Prostate gland (tissue), 2 donors: ENCODE data around the gene DNAJB13. TPM values are rescaled to one million over a fixed set of nuclear protein-coding genes. Genes with fewer than 3 reads are reported as not detected.

Source experiments
- DNase-seq: peaks from one replicate; pipeline ENCODE4 v3.0.0-alpha.2; 2019; ENCODE audit warnings: low spot score
- H3K27ac ChIP-seq, 2 donors: fragments of 200-600 bp; sonication (generic); 2 replicates each; pipeline ENCODE4 v1.5.1; 2017 to 2019
- H3K27me3 ChIP-seq: fragments of 200-600 bp; sonication (generic); replicated peaks from 2 replicates; pipeline ENCODE4 v1.5.1; 2019; ENCODE audit not compliant: insufficient read depth
- H3K36me3 ChIP-seq, 2 donors: fragments of 200-600 bp; sonication (generic); 1 replicate in 1 of 2; 2 replicates in 1 of 2; pipeline versions ENCODE4 v1.5.1 to v1.8.1; 2017 to 2019
- H3K4me1 ChIP-seq: fragments of 200-600 bp; sonication (generic); replicated peaks from 2 replicates; pipeline ENCODE4 v1.5.1; 2019
- H3K4me3 ChIP-seq, 2 donors: fragments of 200-600 bp; sonication (generic); 2 replicates each; pipeline ENCODE4 v1.5.1; 2017 to 2019
- H3K9me3 ChIP-seq: fragments of 200-600 bp; sonication (generic); 2 replicates; pipeline ENCODE4 v1.5.1; 2017
- CTCF ChIP-seq, 4 experiments: fragments of 200-600 bp in 2 of 4; fragments of 450-650 bp in 2 of 4; sonication (generic) in 2 of 4; IDR thresholded peaks; 1 replicate in 3 of 4; 2 replicates in 1 of 4; pipeline ENCODE4 v1.5.1; 2016 to 2019; ENCODE audit warnings: antibody characterized with exemption in 4 of 4, mild to moderate bottlenecking in 2 of 4, moderate library complexity in 2 of 4
- POLR2A ChIP-seq: fragments of 450-650 bp; IDR thresholded peaks from one replicate; pipeline ENCODE4 v1.6.1; 2016; ENCODE audit warnings: antibody characterized with exemption, mild to moderate bottlenecking
- POLR2AphosphoS5 ChIP-seq: sonication (generic); formaldehyde crosslinking; IDR thresholded peaks from one replicate; pipeline ENCODE4 v1.6.1; 2017; ENCODE audit warnings: antibody characterized with exemption
- WGBS: methylation state at CpG from one replicate; pipeline ENCODE4 v1.1.5; 2018; 5-methylcytosine and 5-hydroxymethylcytosine counted together
- intact Hi-C: fragments of 100-400 bp; cut with DNase I; formaldehyde crosslinking; loops from one replicate; pipeline ENCODE4 v1.14.2; 2022
- total RNA-seq, 2 donors: library from RNA; depleted of rRNA; stranded (reverse); fragments of >200 nt; gene quantifications; one replicate each; pipeline ENCODE4 v1.1.0, GENCODE V29; 2016

Gene DNAJB13
- total RNA-seq, 2 donors from 2014 or later: 0.59 to 1.9 TPM

GRCh38 chr11:74004046-74004695 is 53.3 kb downstream of the DNAJB13 start:
- intact Hi-C loops: no loop called here
- DNase-seq: no peak
- no peak overlapping the region for H3K4me3 ChIP-seq
- TF ChIP-seq CTCF (IDR thresholded peaks at IDR 0.05) (no peak), POLR2AphosphoS5 (no peak), POLR2A (no peak)
- H3K4me1 ChIP-seq: no peaks in the 10 kb centered on the region
- H3K9me3 ChIP-seq: no peaks in the 10 kb centered on the region
- no peaks in the 10 kb centered on the region for H3K27me3 ChIP-seq
- no peak overlapping the region for H3K27ac ChIP-seq
- H3K36me3 ChIP-seq: no peaks in the 10 kb centered on the region
- 85% methylated on average over 6 of the region's 6 CpGs for WGBS

GRCh38 chr11:74004759-74005615 is 54.2 kb downstream of the DNAJB13 start:
- 59% methylated on average over 11 of the region's 11 CpGs for WGBS
- no peaks in the 10 kb centered on the region for H3K36me3 ChIP-seq
- no peak overlapping the region for H3K4me3 ChIP-seq
- no peak for TF ChIP-seq POLR2AphosphoS5
- TF ChIP-seq CTCF (IDR thresholded peaks at IDR 0.05): no peak
- TF ChIP-seq POLR2A: no peak
- no peak for DNase-seq
- no peak overlapping the region for H3K27ac ChIP-seq
- H3K4me1 ChIP-seq: no peaks in the 10 kb centered on the region
- H3K9me3 ChIP-seq: no peaks in the 10 kb centered on the region
- no peaks in the 10 kb centered on the region for H3K27me3 ChIP-seq
- intact Hi-C loops: no loop called here

GRCh38 chr11:74005721-74006517 is 55.1 kb downstream of the DNAJB13 start:
- Histone ChIP-seq H3K4me1 (no peaks in the 10 kb centered on the region), H3K27me3 (no peaks in the 10 kb centered on the region), H3K9me3 (no peaks in the 10 kb centered on the region), H3K36me3 (no peaks in the 10 kb centered on the region), H3K4me3 (no peak overlapping the region), H3K27ac (no peak overlapping the region)
- 97% methylated on average over 20 of the region's 29 CpGs for WGBS
- DNase-seq: no peak
- TF ChIP-seq CTCF (IDR thresholded peaks at IDR 0.05) (no peak), POLR2AphosphoS5 (no peak), POLR2A (no peak)
- intact Hi-C loops: no loop called here

GRCh38 chr11:74006743-74007304 is 56.0 kb downstream of the DNAJB13 start:
- H3K36me3 ChIP-seq: no peaks in the 10 kb centered on the region
- TF ChIP-seq POLR2A: no peak
- no peak for TF ChIP-seq CTCF (IDR thresholded peaks at IDR 0.05)
- no peak for TF ChIP-seq POLR2AphosphoS5

More at GRCh38 chr11:74006743-74007304, 56.0 kb downstream of the DNAJB13 start:
- no peak for DNase-seq
- intact Hi-C loops: no loop called here
- WGBS: 81% methylated on average over 7 of the region's 7 CpGs
- H3K27ac ChIP-seq: no peak overlapping the region
- no peaks in the 10 kb centered on the region for H3K4me1 ChIP-seq
- H3K4me3 ChIP-seq: no peak overlapping the region
- H3K9me3 ChIP-seq: no peaks in the 10 kb centered on the region
- H3K27me3 ChIP-seq: no peaks in the 10 kb centered on the region
